CD14-positive monocyte (primary cell): Measurements from ENCODE around the gene FBXW2. TPM values are rescaled to one million over a fixed set of nuclear protein-coding genes. Genes with fewer than 3 reads are reported as not detected.

Source experiments
- DNase-seq, 3 donors: peaks; one replicate each; pipeline ENCODE4 v3.0.0-alpha.2; 2011 to 2022
- H2AFZ ChIP-seq: 2 replicates; pipeline ENCODE4 v1.6.0; 2012; ENCODE audit warnings: mild to moderate bottlenecking, low read depth, low read length, inconsistent platforms; ENCODE audit not compliant: insufficient read depth, poor library complexity, severe bottlenecking
- H3K27ac ChIP-seq, 2 donors: 1 replicate in 1 of 2; 2 replicates in 1 of 2; pipeline ENCODE4 v1.5.1; 2012 to 2013; ENCODE audit warnings: low read length in 2 of 2, control low read depth in 1 of 2, inconsistent platforms in 1 of 2, low read depth in 1 of 2, mild to moderate bottlenecking in 1 of 2
- H3K27me3 ChIP-seq, 2 donors: one replicate each; pipeline versions ENCODE4 v1.6.0 to v1.6.1; 2011 to 2013; ENCODE audit warnings: low read length in 2 of 2; ENCODE audit not compliant: control insufficient read depth in 2 of 2, insufficient read depth in 2 of 2
- H3K36me3 ChIP-seq, 2 donors: replicated peaks in 1 of 2; 1 replicate in 1 of 2; 2 replicates in 1 of 2; pipeline versions ENCODE4 v1.5.1 to v1.6.1; 2012 to 2013; ENCODE audit warnings: low read length in 2 of 2, control low read depth in 1 of 2, inconsistent platforms in 1 of 2, mild to moderate bottlenecking in 1 of 2; ENCODE audit not compliant: insufficient read depth in 2 of 2, control insufficient read depth in 1 of 2
- H3K4me1 ChIP-seq, 2 donors: 1 replicate in 1 of 2; 2 replicates in 1 of 2; pipeline versions ENCODE4 v1.5.1 to v1.6.1; 2012 to 2013; ENCODE audit warnings: low read length in 2 of 2, control low read depth in 1 of 2, inconsistent platforms in 1 of 2, mild to moderate bottlenecking in 1 of 2, moderate library complexity in 1 of 2; ENCODE audit not compliant: insufficient read depth in 2 of 2, control insufficient read depth in 1 of 2
- H3K4me2 ChIP-seq: replicated peaks from 2 replicates; pipeline ENCODE3; 2012; ENCODE audit warnings: low read length, moderate library complexity, mild to moderate bottlenecking; ENCODE audit not compliant: poor library complexity, severe bottlenecking; ENCODE audit errors: extremely low read depth
- H3K4me3 ChIP-seq, 3 experiments: fragments of 200-600 bp in 1 of 3; sonication (generic) in 1 of 3; replicated peaks in 1 of 3; 1 replicate in 2 of 3; 2 replicates in 1 of 3; pipeline ENCODE4 v1.5.1; 2011 to 2013; ENCODE audit warnings: low read length in 3 of 3, mild to moderate bottlenecking in 3 of 3, control low read depth in 2 of 3, low read depth in 2 of 3, inconsistent platforms in 1 of 3, moderate library complexity in 1 of 3
- H3K79me2 ChIP-seq: 2 replicates; pipeline ENCODE4 v1.6.0; 2012; ENCODE audit warnings: mild to moderate bottlenecking, control low read depth, inconsistent platforms, low read length, moderate library complexity; ENCODE audit not compliant: insufficient read depth
- H3K9ac ChIP-seq: 2 replicates; pipeline ENCODE4 v1.6.0; 2017; ENCODE audit warnings: low read length, mild to moderate bottlenecking; ENCODE audit not compliant: insufficient read depth, poor library complexity, severe bottlenecking
- H3K9me3 ChIP-seq, 2 donors: replicated peaks in 1 of 2; 1 replicate in 1 of 2; 2 replicates in 1 of 2; pipeline versions ENCODE4 v1.5.1 to v1.6.1; 2012 to 2013; ENCODE audit warnings: low read length in 2 of 2, control low read depth in 1 of 2; ENCODE audit not compliant: control insufficient read depth in 1 of 2, insufficient read depth in 1 of 2
- H4K20me1 ChIP-seq: 2 replicates; pipeline ENCODE4 v1.6.0; 2012; ENCODE audit warnings: mild to moderate bottlenecking, low read length, control low read depth, moderate library complexity; ENCODE audit not compliant: insufficient read depth
- H3K27ac Mint-ChIP-seq, 7 donors: one replicate each; pipeline ENCODE4 v1.8.0; 2020; ENCODE audit warnings: mild to moderate bottlenecking in 7 of 7, mixed read lengths in 7 of 7, moderate library complexity in 6 of 7, inconsistent platforms in 2 of 7
- H3K27me3 Mint-ChIP-seq, 3 donors: one replicate each; pipeline ENCODE4 v1.8.0; 2021 to 2022; ENCODE audit warnings: low read depth in 3 of 3, mild to moderate bottlenecking in 3 of 3, mixed read lengths in 3 of 3, moderate library complexity in 3 of 3, inconsistent platforms in 1 of 3
- H3K36me3 Mint-ChIP-seq, 2 donors: one replicate each; pipeline ENCODE4 v1.8.0; 2020; ENCODE audit warnings: mixed read lengths in 2 of 2, inconsistent platforms in 1 of 2, mild to moderate bottlenecking in 1 of 2
- H3K4me1 Mint-ChIP-seq: one replicate; pipeline ENCODE4 v1.8.0; 2020; ENCODE audit warnings: mild to moderate bottlenecking, mixed read lengths
- H3K4me3 Mint-ChIP-seq, 2 donors: one replicate each; pipeline ENCODE4 v1.8.0; 2020; ENCODE audit warnings: mild to moderate bottlenecking in 2 of 2, mixed read lengths in 2 of 2, moderate library complexity in 1 of 2
- H3K9me3 Mint-ChIP-seq, 7 donors: one replicate each; pipeline ENCODE4 v1.8.0; 2020 to 2022; ENCODE audit warnings: mixed read lengths in 7 of 7, mild to moderate bottlenecking in 6 of 7, moderate library complexity in 6 of 7, inconsistent platforms in 2 of 7
- WGBS: methylation state at CpG from one replicate; pipeline ENCODE4 v1.1.5; 2013; ENCODE audit warnings: missing lambda C conversion rate; ENCODE audit not compliant: insufficient coverage; 5-methylcytosine and 5-hydroxymethylcytosine counted together
- intact Hi-C, 2 donors: fragments of 100-400 bp; cut with micrococcal nuclease; formaldehyde crosslinking; loops; one replicate each; pipeline versions ENCODE4 v1.15.0 to v1.15.1; 2023
- polyA plus RNA-seq, 3 donors: library from polyadenylated mRNA; depleted of rRNA in 1 of 3; unstranded in 2 of 3; stranded (reverse) in 1 of 3; fragments of 300-500 nt in 2 of 3; fragments of >200 nt in 1 of 3; fragmentation: Illumina TruSeq in 2 of 3; gene quantifications; 1 replicate in 2 of 3; 2 replicates in 1 of 3; pipeline ENCODE4 v1.2.3, GENCODE V29; 2012 to 2021
- TF ChIP-seq, protein P1 (sequence below): fragments of 200-600 bp; IDR thresholded peaks from one replicate; pipeline ENCODE4 v1.8.0; 2022; ENCODE audit warnings: antibody characterized with exemption, mild to moderate bottlenecking

FBXW2 gene
- polyA plus RNA-seq, 3 donors = 20.0 to 30.8 (median 28.9) TPM

DNA sequence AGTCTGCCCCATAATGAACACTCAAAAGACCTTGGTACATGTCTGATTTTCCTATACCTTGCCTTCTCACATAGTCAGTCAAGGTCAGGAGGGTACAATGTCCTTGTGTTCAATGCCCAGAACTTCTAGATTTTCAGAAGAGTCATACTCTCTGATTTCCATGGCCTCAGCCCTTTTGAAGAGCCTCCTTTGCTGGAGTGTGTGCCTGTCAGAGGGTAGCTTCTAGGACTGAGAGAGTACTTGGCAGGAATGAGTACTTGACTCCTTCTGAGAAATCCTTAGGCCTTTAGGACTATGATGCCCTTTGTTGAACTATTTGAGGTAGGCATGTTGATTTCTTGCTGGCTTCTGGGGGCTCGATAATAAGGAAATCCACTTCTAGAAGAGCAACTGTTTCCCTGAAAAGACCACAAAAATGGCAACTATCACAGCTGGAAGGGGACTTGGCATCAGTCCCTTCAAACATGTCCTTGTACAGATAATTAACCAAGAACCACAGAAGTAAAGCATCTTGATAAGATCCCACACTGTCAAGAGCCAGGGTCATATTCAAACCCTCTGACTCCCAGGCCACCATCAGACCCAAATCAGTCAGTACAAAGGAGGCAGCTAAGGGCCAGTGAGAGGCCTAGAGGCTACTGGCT, 68.3 kb downstream of the FBXW2 start:
- H3K27ac ChIP-seq = no peak overlapping the region
- no peak overlapping the region for H3K4me3 ChIP-seq
- H3K9me3 ChIP-seq = no peaks in the 10 kb centered on the region
- H4K20me1 ChIP-seq = no peaks in the 10 kb centered on the region
- TF ChIP-seq, protein P1, sequence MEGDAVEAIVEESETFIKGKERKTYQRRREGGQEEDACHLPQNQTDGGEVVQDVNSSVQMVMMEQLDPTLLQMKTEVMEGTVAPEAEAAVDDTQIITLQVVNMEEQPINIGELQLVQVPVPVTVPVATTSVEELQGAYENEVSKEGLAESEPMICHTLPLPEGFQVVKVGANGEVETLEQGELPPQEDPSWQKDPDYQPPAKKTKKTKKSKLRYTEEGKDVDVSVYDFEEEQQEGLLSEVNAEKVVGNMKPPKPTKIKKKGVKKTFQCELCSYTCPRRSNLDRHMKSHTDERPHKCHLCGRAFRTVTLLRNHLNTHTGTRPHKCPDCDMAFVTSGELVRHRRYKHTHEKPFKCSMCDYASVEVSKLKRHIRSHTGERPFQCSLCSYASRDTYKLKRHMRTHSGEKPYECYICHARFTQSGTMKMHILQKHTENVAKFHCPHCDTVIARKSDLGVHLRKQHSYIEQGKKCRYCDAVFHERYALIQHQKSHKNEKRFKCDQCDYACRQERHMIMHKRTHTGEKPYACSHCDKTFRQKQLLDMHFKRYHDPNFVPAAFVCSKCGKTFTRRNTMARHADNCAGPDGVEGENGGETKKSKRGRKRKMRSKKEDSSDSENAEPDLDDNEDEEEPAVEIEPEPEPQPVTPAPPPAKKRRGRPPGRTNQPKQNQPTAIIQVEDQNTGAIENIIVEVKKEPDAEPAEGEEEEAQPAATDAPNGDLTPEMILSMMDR = no peak
- H3K4me1 Mint-ChIP-seq = peaks cover 40% of the 10 kb centered on the region
- no peaks in the 10 kb centered on the region for H3K9me3 Mint-ChIP-seq
- H3K4me2 ChIP-seq = no peak overlapping the region
- no peak for DNase-seq
- H3K27me3 ChIP-seq = no peaks in the 10 kb centered on the region
- no peak overlapping the region for H2AFZ ChIP-seq
- H3K27me3 Mint-ChIP-seq = peaks cover 0 to 1% (median 0%) of the 10 kb centered on the region in 3 donors
- H3K4me1 ChIP-seq = peaks cover 25 to 42% of the 10 kb centered on the region in 2 donors
- H3K27ac Mint-ChIP-seq = no peak overlapping the region
- H3K79me2 ChIP-seq = peaks cover 5% of the 10 kb centered on the region
- H3K9ac ChIP-seq = no peak overlapping the region
- H3K36me3 ChIP-seq = no peaks in the 10 kb centered on the region
- H3K36me3 Mint-ChIP-seq = peaks cover 0 to 2% of the 10 kb centered on the region in 2 donors
- no peak overlapping the region for H3K4me3 Mint-ChIP-seq
- no CpG with 5 or more reads among the region's 1 CpG for WGBS
- intact Hi-C loops = no loop called here

DNA sequence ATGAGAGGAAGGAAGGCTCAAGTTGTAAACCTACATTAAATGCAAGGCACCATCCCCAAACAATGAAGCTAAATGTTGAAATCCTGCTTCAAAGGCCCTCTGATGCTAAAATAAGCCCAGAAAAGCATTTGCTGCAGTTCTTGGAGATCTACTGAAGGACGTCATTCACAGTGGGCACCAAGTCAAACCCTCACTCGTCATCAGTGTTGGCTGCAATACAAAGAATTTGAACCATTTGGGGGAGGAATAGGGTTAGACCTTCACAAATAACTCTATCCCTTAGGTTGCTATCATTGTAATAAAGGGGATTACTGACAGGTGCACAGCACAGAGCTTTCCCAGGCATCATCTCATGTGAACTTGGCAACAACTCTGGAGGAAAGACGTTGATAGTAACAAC, 69.7 kb downstream of the FBXW2 start:
- intact Hi-C loops = no loop called here
- H3K4me2 ChIP-seq = no peak overlapping the region
- H2AFZ ChIP-seq = no peak overlapping the region
- peaks cover 3% of the 10 kb centered on the region for H3K79me2 ChIP-seq
- no CpG with 5 or more reads among the region's 3 CpGs for WGBS
- Mint-ChIP-seq H3K9me3 (no peaks in the 10 kb centered on the region), H3K4me1 (peaks cover 27% of the 10 kb centered on the region), H3K27me3 (peaks cover 0 to 1% (median 0%) of the 10 kb centered on the region in 3 donors), H3K36me3 (peaks cover 0 to 2% of the 10 kb centered on the region in 2 donors), H3K27ac (no peak overlapping the region), H3K4me3 (no peak overlapping the region)
- TF ChIP-seq, protein P1 = no peak
- no peak overlapping the region for H3K27ac ChIP-seq
- no peak for DNase-seq
- H3K4me1 ChIP-seq = peaks cover 12 to 29% of the 10 kb centered on the region in 2 donors
- no peak overlapping the region for H3K4me3 ChIP-seq
- no peaks in the 10 kb centered on the region for H4K20me1 ChIP-seq
- H3K9ac ChIP-seq = no peak overlapping the region
- no peaks in the 10 kb centered on the region for H3K36me3 ChIP-seq
- H3K27me3 ChIP-seq = no peaks in the 10 kb centered on the region
- H3K9me3 ChIP-seq = no peaks in the 10 kb centered on the region
